GM12878 (cell line): ENCODE results near the gene DERA. TPM values are rescaled to one million over a fixed set of nuclear protein-coding genes. Genes with fewer than 3 reads are reported as not detected.

Source experiments
- ATAC-seq: fragments of 200-7000 bp; cut with Tn5 transposase; 3 replicates; pipeline ENCODE4 v1.9.1; 2020; ENCODE audit warnings: mild to moderate bottlenecking, moderate library complexity
- BruUV-seq: library from RNA; stranded (reverse); fragments of 400-500 nt; replicated peaks from 2 replicates; lab custom pipeline; 2021; lab: Mats Ljungman, UMichigan
- CTCF ChIA-PET: fragments of 300-600 bp; sonication (Branson Sonifier 250); formaldehyde crosslinking; extraction: SDS; loops from one replicate; lab custom pipeline; 2021; ENCODE audit warnings: inconsistent platforms; lab: Yijun Ruan, JAX
- POLR2A ChIA-PET: fragments of 350-600 bp; formaldehyde crosslinking; extraction: SDS; loops from one replicate; lab custom pipeline; 2021; ENCODE audit warnings: inconsistent platforms; lab: Charles Lee
- RAD21 ChIA-PET: fragments of 300-600 bp; sonication (Branson Sonifier 250); formaldehyde crosslinking; loops from one replicate; lab custom pipeline; 2023; ENCODE audit warnings: antibody characterized with exemption; ENCODE audit not compliant: unreplicated experiment; lab: Charles Lee
- SMC1A ChIA-PET: fragments of 300-600 bp; sonication (Branson Sonifier 250); formaldehyde crosslinking; loops from one replicate; lab custom pipeline; 2023; ENCODE audit not compliant: unreplicated experiment, uncharacterized antibody; lab: Charles Lee
- DNase-seq: peaks from one replicate; pipeline ENCODE4 v3.0.0-alpha.2; 2011; ENCODE audit warnings: low read depth, low spot score
- FAIRE-seq: peaks from 3 replicates; lab custom pipeline; 2011; peaks lifted over from hg19 to GRCh38; lab: Jason Lieb, UNC
- H2AFZ ChIP-seq: 2 replicates; pipeline ENCODE4 v1.6.0; 2011; ENCODE audit warnings: low read depth, low read length, control low read depth; ENCODE audit not compliant: control insufficient read depth
- H3K27ac ChIP-seq: 2 replicates; pipeline ENCODE4 v1.5.1; 2011; ENCODE audit warnings: control low read depth; ENCODE audit not compliant: control insufficient read depth, insufficient read depth
- H3K27me3 ChIP-seq, 2 experiments: replicated peaks in 1 of 2; 2 replicates each; pipeline versions ENCODE4 v1.6.0 to v1.6.1; 2011; ENCODE audit warnings: low read length in 1 of 2; ENCODE audit not compliant: control insufficient read depth in 2 of 2, insufficient read depth in 2 of 2
- H3K36me3 ChIP-seq, 2 experiments: 2 replicates each; pipeline ENCODE4 v1.5.1; 2011; ENCODE audit warnings: low read length in 1 of 2; ENCODE audit not compliant: control insufficient read depth in 2 of 2, insufficient read depth in 2 of 2
- H3K4me1 ChIP-seq: 2 replicates; pipeline ENCODE4 v1.6.1; 2011; ENCODE audit warnings: mild to moderate bottlenecking, low read length, moderate library complexity, mixed read lengths; ENCODE audit not compliant: control insufficient read depth, insufficient read depth
- H3K4me2 ChIP-seq: 2 replicates; pipeline ENCODE4 v1.6.0; 2011; ENCODE audit warnings: control low read depth; ENCODE audit not compliant: control insufficient read depth, insufficient read depth
- H3K4me3 ChIP-seq: fragments of 200-600 bp; sonication (generic); 2 replicates; pipeline ENCODE4 v1.5.1; 2016
- H3K79me2 ChIP-seq: 2 replicates; pipeline ENCODE4 v1.6.0; 2011; ENCODE audit warnings: low read length; ENCODE audit not compliant: control insufficient read depth, insufficient read depth
- H3K9ac ChIP-seq: 2 replicates; pipeline ENCODE4 v1.8.0; 2011; ENCODE audit warnings: low read length, control low read depth, mixed read lengths; ENCODE audit not compliant: control insufficient read depth, insufficient read depth
- H3K9me3 ChIP-seq: replicated peaks from 3 replicates; pipeline ENCODE4 v1.5.1; 2011; ENCODE audit warnings: mild to moderate bottlenecking, low read length; ENCODE audit not compliant: control insufficient read depth, insufficient read depth
- H4K20me1 ChIP-seq: 2 replicates; pipeline ENCODE4 v1.6.0; 2011; ENCODE audit not compliant: control insufficient read depth, insufficient read depth
- ASH2L ChIP-seq: fragments of 300-600, 200-600 bp; sonication (generic); IDR thresholded peaks from 2 replicates; pipeline ENCODE4 v1.6.1; 2017; ENCODE audit warnings: low read depth, mild to moderate bottlenecking, borderline replicate concordance
- CHD4 ChIP-seq: fragments of 200-600 bp; sonication (generic); IDR thresholded peaks from 2 replicates; pipeline ENCODE4 v1.6.1; 2016; ENCODE audit warnings: mild to moderate bottlenecking
- CREM ChIP-seq: IDR thresholded peaks from 2 replicates; pipeline ENCODE4 v1.6.1; 2014; ENCODE audit warnings: antibody characterized with exemption, low read depth
- EP300 ChIP-seq, 2 experiments: fragments of 150-350 bp in 1 of 2; IDR thresholded peaks; 2 replicates each; pipeline ENCODE4 v1.6.1; 2011 to 2012; ENCODE audit warnings: low read depth in 2 of 2, low read length in 2 of 2, borderline replicate concordance in 1 of 2, improper control_type of control experiment in 1 of 2, inconsistent platforms in 1 of 2; ENCODE audit not compliant: control insufficient read depth in 1 of 2
- ETV6 ChIP-seq, 2 experiments: fragments of 450-650 bp in 1 of 2; IDR thresholded peaks in 1 of 2; conservative IDR thresholded peaks in 1 of 2; 2 replicates each; pipeline ENCODE4 v1.6.1; 2014; ENCODE audit warnings: antibody characterized with exemption in 1 of 2, borderline replicate concordance in 1 of 2, low read depth in 1 of 2, mild to moderate bottlenecking in 1 of 2, moderate library complexity in 1 of 2
- HCFC1 ChIP-seq: fragments of 150-350 bp; IDR thresholded peaks from 2 replicates; pipeline ENCODE4 v1.6.1; 2014; ENCODE audit warnings: low read length
- HDAC6 ChIP-seq: fragments of 200-600 bp; sonication (generic); IDR thresholded peaks from one replicate; pipeline ENCODE4 v1.8.0; 2017; ENCODE audit warnings: antibody characterized with exemption; ENCODE audit not compliant: unreplicated experiment
- IKZF1 ChIP-seq: fragments of 450-650 bp; conservative IDR thresholded peaks from 2 replicates; pipeline ENCODE4 v1.6.1; 2017; ENCODE audit warnings: antibody characterized with exemption, mild to moderate bottlenecking
- MTA2 ChIP-seq: fragments of 450-650 bp; IDR thresholded peaks from 2 replicates; pipeline ENCODE4 v1.6.1; 2016; ENCODE audit warnings: low read depth, mild to moderate bottlenecking, moderate library complexity
- MTA3 ChIP-seq: IDR thresholded peaks from 2 replicates; pipeline ENCODE4 v1.6.1; 2012; ENCODE audit warnings: low read length, inconsistent platforms, borderline replicate concordance
- MYB ChIP-seq: fragments of 150-350 bp; IDR thresholded peaks from 2 replicates; pipeline ENCODE4 v1.6.1; 2014; ENCODE audit warnings: mild to moderate bottlenecking, low read depth, low read length, borderline replicate concordance
- STAT1 ChIP-seq: fragments of 450-650 bp; conservative IDR thresholded peaks from 2 replicates; pipeline ENCODE4 v1.6.1; 2014; ENCODE audit warnings: antibody characterized with exemption, mild to moderate bottlenecking
- TCF12 ChIP-seq: IDR thresholded peaks from 2 replicates; pipeline ENCODE4 v1.6.1; 2011; ENCODE audit warnings: low read depth, mild to moderate bottlenecking, low read length
- YY1 ChIP-seq: IDR thresholded peaks from 2 replicates; pipeline ENCODE4 v1.6.1; 2011; ENCODE audit warnings: low read depth, mild to moderate bottlenecking, low read length
- ZZZ3 ChIP-seq: IDR thresholded peaks from 2 replicates; pipeline ENCODE4 v1.6.1; 2011; ENCODE audit warnings: low read depth; ENCODE audit not compliant: control insufficient read depth, insufficient read length
- WGBS: methylation state at CpG from one replicate; pipeline ENCODE4 v1.1.6; 2016; ENCODE audit warnings: low lambda C conversion rate; ENCODE audit not compliant: insufficient replicate concordance, insufficient coverage; ENCODE audit errors: missing lambda C conversion rate; 5-methylcytosine and 5-hydroxymethylcytosine counted together
- in situ Hi-C: fragments of 300-500 bp; cut with MboI; formaldehyde crosslinking; loops from 9 replicates; pipeline ENCODE4 v1.14.3; 2018; ENCODE audit warnings: mixed read lengths
- intact Hi-C: fragments of 100-400 bp; cut with micrococcal nuclease; formaldehyde crosslinking; loops from one replicate; pipeline ENCODE4 v1.14.2; 2022; ENCODE audit not compliant: unreplicated experiment
- polyA plus RNA-seq, 11 experiments: library from polyadenylated mRNA; depleted of rRNA in 4 of 11; unstranded in 6 of 11; stranded (reverse) in 5 of 11; fragments of >200 nt; fragmentation: Nextera tagmentation in 4 of 11; fragmentation: Illumina TruSeq in 1 of 11; extraction: Ambion mirVana in 4 of 11; extraction: Trizol in 1 of 11; gene quantifications; 1 replicate in 1 of 11; 2 replicates in 10 of 11; pipeline versions ENCODE4 v1.2.1 to v1.2.3, GENCODE V29; 2011 to 2016; ENCODE audit warnings: inconsistent platforms in 2 of 11, missing spikeins in 2 of 11, low read depth in 1 of 11
- total RNA-seq, 4 experiments: library from RNA; depleted of rRNA in 3 of 4; stranded (reverse); fragments of >200 nt in 3 of 4; fragmentation: Illumina TruSeq in 1 of 4; extraction: Trizol in 1 of 4; gene quantifications; 2 replicates each; pipeline versions ENCODE4 v1.2.1 to v1.2.3, GENCODE V29; 2013 to 2021
- TF ChIP-seq, protein P1 (sequence below): fragments of 450-650 bp; IDR thresholded peaks from 2 replicates; pipeline ENCODE4 v1.6.1; 2018; ENCODE audit warnings: borderline replicate concordance, mild to moderate bottlenecking; ENCODE audit not compliant: partially characterized antibody
- TF ChIP-seq, protein P2 (sequence below): IDR thresholded peaks from 2 replicates; pipeline ENCODE4 v1.6.1; 2012; ENCODE audit warnings: low read depth, low read length, improper control_type of control experiment
- TF ChIP-seq, protein P3 (sequence below): IDR thresholded peaks from 2 replicates; pipeline ENCODE4 v1.6.1; 2011; ENCODE audit warnings: mild to moderate bottlenecking, low read depth, low read length, moderate library complexity; ENCODE audit not compliant: insufficient replicate concordance

DERA gene
- total and polyA plus RNA-seq, 10 of the 15 experiments (the other 5 are each of a cell fraction or from before 2014, with no cell fraction given): 34.9 to 97.1 (median 40.8) TPM

DNA sequence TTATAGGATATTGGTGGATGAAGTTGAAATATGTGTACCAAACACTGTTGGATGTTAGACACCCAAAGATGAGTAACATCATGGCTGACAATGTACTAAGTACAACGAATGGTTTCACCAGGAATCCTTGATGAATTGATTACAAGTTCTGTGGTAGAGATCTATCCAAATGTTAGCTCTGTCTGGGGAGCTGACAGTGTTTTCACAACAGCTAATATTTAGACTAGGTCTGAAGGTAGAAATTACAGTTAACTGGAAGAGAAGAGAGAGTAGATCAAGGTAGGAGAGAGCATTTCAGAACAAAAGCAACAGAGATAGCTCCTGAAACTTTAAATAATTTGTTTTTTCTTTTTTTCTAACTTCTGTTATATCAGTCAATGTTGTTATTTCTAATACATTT is 44.9 kb downstream of the DERA start:
- no peaks in the 10 kb centered on the region for H3K4me1 ChIP-seq
- no peaks in the 10 kb centered on the region; a peak in 2 of 4 replicates for H3K36me3 ChIP-seq
- H3K27ac ChIP-seq: no peak overlapping the region
- H3K27me3 ChIP-seq: no peaks in the 10 kb centered on the region
- no peaks in the 10 kb centered on the region for H3K9me3 ChIP-seq
- RAD21 ChIA-PET: no interaction called here
- SMC1A ChIA-PET: no interaction called here
- FAIRE-seq: no peak
- no TSS peak for BruUV-seq
- in situ Hi-C loops (no loop called here), intact Hi-C loops (no loop called here)
- 86% methylated on average over 1 of the region's 1 CpG for WGBS
- no peak overlapping the region for H3K4me3 ChIP-seq
- ATAC-seq: no peak
- no peak overlapping the region for H3K9ac ChIP-seq
- H3K4me2 ChIP-seq: no peak overlapping the region
- no peak overlapping the region for H2AFZ ChIP-seq
- POLR2A ChIA-PET: no interaction called here
- H3K79me2 ChIP-seq: no peaks in the 10 kb centered on the region
- DNase-seq: no peak
- no peaks in the 10 kb centered on the region for H4K20me1 ChIP-seq
- CTCF ChIA-PET: no interaction called here
- TF ChIP-seq HCFC1 (no peak), ZZZ3 (no peak), CREM (no peak), MTA2 (no peak), IKZF1 (no peak), MTA3 (no peak), ASH2L (no peak), CHD4 (no peak), ETV6 (conservative IDR thresholded peaks at IDR 0.05 in 1 of 2, IDR thresholded peaks at IDR 0.05 in 1 of 2; ENCODE audit: borderline replicate concordance in 1 of 2, low read depth in 1 of 2) (no peak), HDAC6 (no peak), TCF12 (no peak), YY1 (no peak), STAT1 (no peak), EP300 (IDR thresholded peaks at IDR 0.05; ENCODE audit: borderline replicate concordance in 1 of 2, control insufficient read depth in 1 of 2, low read depth in 2 of 2, low read length in 2 of 2) (no peak), MYB (no peak)
- TF ChIP-seq, protein P1, sequence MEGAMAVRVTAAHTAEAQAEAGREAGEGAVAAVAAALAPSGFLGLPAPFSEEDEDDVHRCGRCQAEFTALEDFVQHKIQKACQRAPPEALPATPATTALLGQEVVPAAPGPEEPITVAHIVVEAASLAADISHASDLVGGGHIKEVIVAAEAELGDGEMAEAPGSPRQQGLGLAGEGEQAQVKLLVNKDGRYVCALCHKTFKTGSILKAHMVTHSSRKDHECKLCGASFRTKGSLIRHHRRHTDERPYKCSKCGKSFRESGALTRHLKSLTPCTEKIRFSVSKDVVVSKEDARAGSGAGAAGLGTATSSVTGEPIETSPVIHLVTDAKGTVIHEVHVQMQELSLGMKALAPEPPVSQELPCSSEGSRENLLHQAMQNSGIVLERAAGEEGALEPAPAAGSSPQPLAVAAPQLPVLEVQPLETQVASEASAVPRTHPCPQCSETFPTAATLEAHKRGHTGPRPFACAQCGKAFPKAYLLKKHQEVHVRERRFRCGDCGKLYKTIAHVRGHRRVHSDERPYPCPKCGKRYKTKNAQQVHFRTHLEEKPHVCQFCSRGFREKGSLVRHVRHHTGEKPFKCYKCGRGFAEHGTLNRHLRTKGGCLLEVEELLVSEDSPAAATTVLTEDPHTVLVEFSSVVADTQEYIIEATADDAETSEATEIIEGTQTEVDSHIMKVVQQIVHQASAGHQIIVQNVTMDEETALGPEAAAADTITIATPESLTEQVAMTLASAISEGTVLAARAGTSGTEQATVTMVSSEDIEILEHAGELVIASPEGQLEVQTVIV: no peak
- TF ChIP-seq, protein P2, sequence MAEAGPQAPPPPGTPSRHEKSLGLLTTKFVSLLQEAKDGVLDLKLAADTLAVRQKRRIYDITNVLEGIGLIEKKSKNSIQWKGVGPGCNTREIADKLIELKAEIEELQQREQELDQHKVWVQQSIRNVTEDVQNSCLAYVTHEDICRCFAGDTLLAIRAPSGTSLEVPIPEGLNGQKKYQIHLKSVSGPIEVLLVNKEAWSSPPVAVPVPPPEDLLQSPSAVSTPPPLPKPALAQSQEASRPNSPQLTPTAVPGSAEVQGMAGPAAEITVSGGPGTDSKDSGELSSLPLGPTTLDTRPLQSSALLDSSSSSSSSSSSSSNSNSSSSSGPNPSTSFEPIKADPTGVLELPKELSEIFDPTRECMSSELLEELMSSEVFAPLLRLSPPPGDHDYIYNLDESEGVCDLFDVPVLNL: no peak
- TF ChIP-seq, protein P3, sequence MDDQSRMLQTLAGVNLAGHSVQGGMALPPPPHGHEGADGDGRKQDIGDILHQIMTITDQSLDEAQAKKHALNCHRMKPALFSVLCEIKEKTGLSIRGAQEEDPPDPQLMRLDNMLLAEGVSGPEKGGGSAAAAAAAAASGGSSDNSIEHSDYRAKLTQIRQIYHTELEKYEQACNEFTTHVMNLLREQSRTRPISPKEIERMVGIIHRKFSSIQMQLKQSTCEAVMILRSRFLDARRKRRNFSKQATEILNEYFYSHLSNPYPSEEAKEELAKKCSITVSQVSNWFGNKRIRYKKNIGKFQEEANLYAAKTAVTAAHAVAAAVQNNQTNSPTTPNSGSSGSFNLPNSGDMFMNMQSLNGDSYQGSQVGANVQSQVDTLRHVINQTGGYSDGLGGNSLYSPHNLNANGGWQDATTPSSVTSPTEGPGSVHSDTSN: no peak
